HCT116 (cell line): Measurements from ENCODE around the gene FABP6. TPM values are rescaled to one million over a fixed set of nuclear protein-coding genes. Genes with fewer than 3 reads are reported as not detected.

ENCODE experiments used
- ATAC-seq: fragments of 200-7000 bp; cut with Tn5 transposase; 2 replicates; pipeline ENCODE4 v1.9.1; 2020; ENCODE audit warnings: mild to moderate bottlenecking, moderate library complexity
- BruUV-seq: library from RNA; stranded (reverse); fragments of 400-500 nt; replicated peaks from 2 replicates; lab custom pipeline; 2021; lab: Mats Ljungman, UMichigan
- CTCF ChIA-PET: fragments of 300-600 bp; sonication (Branson Sonifier 250); formaldehyde crosslinking; loops from one replicate; lab custom pipeline; 2021; ENCODE audit warnings: antibody characterized with exemption; lab: Charles Lee
- POLR2A ChIA-PET: fragments of 300-600, 350-600 bp; sonication (Branson Sonifier 250); formaldehyde crosslinking; loops from one replicate; lab custom pipeline; 2021; ENCODE audit warnings: antibody characterized with exemption; lab: Charles Lee
- RAD21 ChIA-PET, 2 experiments: fragments of 300-600 bp; sonication (Branson Sonifier 250); formaldehyde crosslinking; loops; one replicate each; lab custom pipeline; 2023; ENCODE audit warnings: low total read pairs in 2 of 2; ENCODE audit not compliant: uncharacterized antibody in 2 of 2, unreplicated experiment in 2 of 2, low non-redundant PET in 1 of 2; lab: Charles Lee
- DNase-seq: peaks from one replicate; pipeline ENCODE4 v3.0.0-alpha.2; 2010; ENCODE audit warnings: low read depth, low spot score
- H2AFZ ChIP-seq: fragments of 200-600 bp; shearing (Covaris generic), sonication (generic); 2 replicates; pipeline ENCODE4 v1.6.1; 2017; ENCODE audit warnings: low read depth, mixed run types, mixed read lengths, antibody characterized with exemption, low read length; ENCODE audit not compliant: poor library complexity, severe bottlenecking
- H3K27ac ChIP-seq: 2 replicates; pipeline ENCODE4 v1.5.1; 2012; ENCODE audit warnings: low read depth, low read length
- H3K27me3 ChIP-seq: fragments of 200-600 bp; sonication (generic); 2 replicates; pipeline ENCODE4 v1.6.1; 2016; ENCODE audit warnings: mixed run types, low read length, mixed read lengths; ENCODE audit not compliant: insufficient read depth
- H3K36me3 ChIP-seq, 2 experiments: fragments of 200-500 bp in 1 of 2; fragments of 200-600 bp in 1 of 2; sonication (Bioruptor generic) in 1 of 2; sonication (generic) in 1 of 2; 2 replicates each; pipeline versions ENCODE4 v1.5.1 to v1.6.1; 2014 to 2016; ENCODE audit warnings: low read length in 2 of 2, inconsistent platforms in 1 of 2, mixed read lengths in 1 of 2, mixed run types in 1 of 2; ENCODE audit not compliant: insufficient read depth in 2 of 2, control insufficient read depth in 1 of 2
- H3K4me1 ChIP-seq, 2 experiments: fragments of 200-600 bp in 1 of 2; sonication (generic) in 1 of 2; 2 replicates each; pipeline versions ENCODE4 v1.5.1 to v1.6.1; 2012 to 2017; ENCODE audit warnings: low read length in 2 of 2, inconsistent platforms in 1 of 2, mild to moderate bottlenecking in 1 of 2, mixed read lengths in 1 of 2, mixed run types in 1 of 2, moderate library complexity in 1 of 2; ENCODE audit not compliant: insufficient read depth in 2 of 2, control insufficient read depth in 1 of 2
- H3K4me2 ChIP-seq: fragments of 200-600 bp; sonication (generic); 2 replicates; pipeline ENCODE4 v1.6.1; 2017; ENCODE audit warnings: mixed run types, low read length, mixed read lengths
- H3K4me3 ChIP-seq, 2 experiments: fragments of 200-600 bp in 1 of 2; sonication (generic) in 1 of 2; replicated peaks in 1 of 2; 2 replicates each; pipeline ENCODE4 v1.5.1; 2011 to 2016; ENCODE audit warnings: low read length in 2 of 2, control low read depth in 1 of 2, low read depth in 1 of 2, mild to moderate bottlenecking in 1 of 2, mixed read lengths in 1 of 2, mixed run types in 1 of 2
- H3K79me2 ChIP-seq: fragments of 200-600 bp; sonication (generic); 2 replicates; pipeline ENCODE4 v1.6.1; 2017; ENCODE audit warnings: mild to moderate bottlenecking, mixed run types, low read length, moderate library complexity, mixed read lengths; ENCODE audit not compliant: insufficient read depth
- H3K9ac ChIP-seq: fragments of 200-600 bp; sonication (generic); 2 replicates; pipeline ENCODE4 v1.6.1; 2016; ENCODE audit warnings: low read length, mixed read lengths
- H3K9me2 ChIP-seq: fragments of 200-600 bp; sonication (generic), shearing (Covaris generic); 2 replicates; pipeline ENCODE4 v1.6.1; 2017; ENCODE audit warnings: mixed run types, mild to moderate bottlenecking, moderate library complexity; ENCODE audit not compliant: insufficient read depth
- H3K9me3 ChIP-seq, 2 experiments: fragments of 200-500 bp in 1 of 2; fragments of 200-600 bp in 1 of 2; sonication (Bioruptor generic) in 1 of 2; sonication (generic) in 1 of 2; 2 replicates each; pipeline ENCODE4 v1.6.1; 2014 to 2017; ENCODE audit warnings: low read length in 2 of 2, mixed read lengths in 2 of 2, inconsistent platforms in 1 of 2, low read depth in 1 of 2, mild to moderate bottlenecking in 1 of 2, mixed run types in 1 of 2, moderate library complexity in 1 of 2; ENCODE audit not compliant: control insufficient read depth in 1 of 2, insufficient read depth in 1 of 2
- H4K20me1 ChIP-seq: fragments of 200-600 bp; sonication (generic), shearing (Covaris generic); 2 replicates; pipeline ENCODE4 v1.6.1; 2017; ENCODE audit warnings: mixed run types, mild to moderate bottlenecking, moderate library complexity; ENCODE audit not compliant: insufficient read depth
- ATF3 ChIP-seq: IDR thresholded peaks from 2 replicates; pipeline ENCODE4 v1.6.1; 2012
- ELF1 ChIP-seq: IDR thresholded peaks from 2 replicates; pipeline ENCODE4 v1.6.1; 2012; ENCODE audit warnings: low read depth, borderline replicate concordance
- EZH2 ChIP-seq: fragments of 200-600 bp; sonication (generic); IDR thresholded peaks from 2 replicates; pipeline ENCODE4 v1.6.1; 2017; ENCODE audit warnings: antibody characterized with exemption, mixed run types
- EZH2phosphoT487 ChIP-seq: fragments of 200-600 bp; IDR thresholded peaks from 2 replicates; pipeline ENCODE4 v1.6.1; 2018; ENCODE audit warnings: antibody characterized with exemption, borderline replicate concordance
- FOSL1 ChIP-seq: IDR thresholded peaks from 2 replicates; pipeline ENCODE4 v1.6.1; 2012; ENCODE audit warnings: low read depth
- JUND ChIP-seq: IDR thresholded peaks from 2 replicates; pipeline ENCODE4 v1.6.1; 2012
- POLR2A ChIP-seq: IDR thresholded peaks from 2 replicates; pipeline ENCODE4 v1.7.0; 2011; ENCODE audit warnings: borderline replicate concordance; ENCODE audit not compliant: insufficient read depth, insufficient read length; ENCODE audit errors: extremely low read depth
- POLR2AphosphoS5 ChIP-seq: IDR thresholded peaks from 2 replicates; pipeline ENCODE4 v1.6.1; 2011; ENCODE audit warnings: mild to moderate bottlenecking, low read depth, low read length, moderate library complexity
- RAD21 ChIP-seq: IDR thresholded peaks from 2 replicates; pipeline ENCODE4 v1.6.1; 2012; ENCODE audit warnings: low read depth, mild to moderate bottlenecking
- SIN3A ChIP-seq: IDR thresholded peaks from 2 replicates; pipeline ENCODE4 v1.6.1; 2012; ENCODE audit warnings: low read depth
- SP1 ChIP-seq: IDR thresholded peaks from 2 replicates; pipeline ENCODE4 v1.6.1; 2012; ENCODE audit warnings: low read depth
- SRF ChIP-seq: IDR thresholded peaks from 2 replicates; pipeline ENCODE4 v1.6.1; 2012; ENCODE audit warnings: low read depth
- YY1 ChIP-seq: IDR thresholded peaks from 2 replicates; pipeline ENCODE4 v1.6.1; 2011; ENCODE audit warnings: low read length, low read depth, moderate library complexity, mild to moderate bottlenecking; ENCODE audit not compliant: insufficient replicate concordance; ENCODE audit errors: extremely low read depth
- ZBTB33 ChIP-seq: IDR thresholded peaks from 2 replicates; pipeline ENCODE4 v1.6.1; 2011; ENCODE audit warnings: mild to moderate bottlenecking, low read length, moderate library complexity; ENCODE audit not compliant: insufficient replicate concordance; ENCODE audit errors: extremely low read depth
- ZFX ChIP-seq: fragments of 450-650 bp; IDR thresholded peaks from 2 replicates; pipeline ENCODE4 v1.6.1; 2017
- ZNF274 ChIP-seq: fragments of 200-500 bp; sonication (Bioruptor generic); IDR thresholded peaks from 2 replicates; pipeline ENCODE4 v1.6.1; 2014; ENCODE audit warnings: mild to moderate bottlenecking, low read depth, low read length, inconsistent platforms
- intact Hi-C: fragments of 100-400 bp; cut with micrococcal nuclease; formaldehyde crosslinking; loops from 2 replicates; pipeline ENCODE4 v1.10.0; 2022
- total RNA-seq: library from RNA; stranded (reverse); gene quantifications from one replicate; pipeline ENCODE4 v1.2.1, GENCODE V29; 2021; ENCODE audit not compliant: unreplicated experiment
- TF ChIP-seq, protein P1 (sequence below), 3 experiments: fragments of 200-600 bp in 1 of 3; sonication (generic) in 1 of 3; IDR thresholded peaks in 2 of 3; conservative IDR thresholded peaks in 1 of 3; 2 replicates each; pipeline ENCODE4 v1.5.1; 2012 to 2017; ENCODE audit warnings: low read depth in 2 of 3, low read length in 2 of 3, antibody characterized with exemption in 1 of 3, borderline replicate concordance in 1 of 3, control low read depth in 1 of 3, mild to moderate bottlenecking in 1 of 3, mixed read lengths in 1 of 3, mixed run types in 1 of 3, moderate library complexity in 1 of 3; ENCODE audit not compliant: insufficient read depth in 1 of 3
- TF ChIP-seq, protein P2 (sequence below): IDR thresholded peaks from 2 replicates; pipeline ENCODE4 v1.6.1; 2012

Gene FABP6
- total RNA-seq, 1 experiment from 2014 or later, result 8.5 TPM

- Histone ChIP-seq H3K27me3 (no peaks in the 10 kb centered on the region), H3K79me2 (no peaks in the 10 kb centered on the region), H3K27ac (no peak overlapping the region), H3K36me3 (no peaks in the 10 kb centered on the region), H3K4me2 (no peak overlapping the region)
- POLR2A ChIA-PET, result no interaction called here
- intact Hi-C loops, result no loop called here
- RAD21 ChIA-PET, result interaction anchor here in 1 of 2 experiments (0.7 kb wide), 1 partner anchor 70 kb away, joined by 3 read pairs; no protein-coding TSS in a partner anchor
- no peak for TF ChIP-seq JUND
- no peak for TF ChIP-seq POLR2A
- TF ChIP-seq SRF, result no peak
- no peak for TF ChIP-seq FOSL1
- TF ChIP-seq EZH2, result no peak
- TF ChIP-seq, protein P1, sequence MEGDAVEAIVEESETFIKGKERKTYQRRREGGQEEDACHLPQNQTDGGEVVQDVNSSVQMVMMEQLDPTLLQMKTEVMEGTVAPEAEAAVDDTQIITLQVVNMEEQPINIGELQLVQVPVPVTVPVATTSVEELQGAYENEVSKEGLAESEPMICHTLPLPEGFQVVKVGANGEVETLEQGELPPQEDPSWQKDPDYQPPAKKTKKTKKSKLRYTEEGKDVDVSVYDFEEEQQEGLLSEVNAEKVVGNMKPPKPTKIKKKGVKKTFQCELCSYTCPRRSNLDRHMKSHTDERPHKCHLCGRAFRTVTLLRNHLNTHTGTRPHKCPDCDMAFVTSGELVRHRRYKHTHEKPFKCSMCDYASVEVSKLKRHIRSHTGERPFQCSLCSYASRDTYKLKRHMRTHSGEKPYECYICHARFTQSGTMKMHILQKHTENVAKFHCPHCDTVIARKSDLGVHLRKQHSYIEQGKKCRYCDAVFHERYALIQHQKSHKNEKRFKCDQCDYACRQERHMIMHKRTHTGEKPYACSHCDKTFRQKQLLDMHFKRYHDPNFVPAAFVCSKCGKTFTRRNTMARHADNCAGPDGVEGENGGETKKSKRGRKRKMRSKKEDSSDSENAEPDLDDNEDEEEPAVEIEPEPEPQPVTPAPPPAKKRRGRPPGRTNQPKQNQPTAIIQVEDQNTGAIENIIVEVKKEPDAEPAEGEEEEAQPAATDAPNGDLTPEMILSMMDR (IDR thresholded peaks at IDR 0.05 in 2 of 3, conservative IDR thresholded peaks at IDR 0.05 in 1 of 3; ENCODE audit: borderline replicate concordance in 1 of 3, insufficient read depth in 1 of 3, low read depth in 2 of 3, low read length in 2 of 3), result no peak
- TF ChIP-seq ZBTB33, result no peak
- TF ChIP-seq ZFX, result no peak
- no peak for TF ChIP-seq EZH2phosphoT487
- TF ChIP-seq, protein P2, sequence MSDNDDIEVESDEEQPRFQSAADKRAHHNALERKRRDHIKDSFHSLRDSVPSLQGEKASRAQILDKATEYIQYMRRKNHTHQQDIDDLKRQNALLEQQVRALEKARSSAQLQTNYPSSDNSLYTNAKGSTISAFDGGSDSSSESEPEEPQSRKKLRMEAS, result no peak
- TF ChIP-seq RAD21, result no peak
- TF ChIP-seq YY1, result no peak
- TF ChIP-seq SIN3A, result no peak
- no peak for TF ChIP-seq ZNF274
- no peak for TF ChIP-seq SP1
- no peak for TF ChIP-seq POLR2AphosphoS5
- TF ChIP-seq ELF1, result no peak
- TF ChIP-seq ATF3, result no peak
- TF ChIP-seq, all 23 proteins: peak for 0
- Histone ChIP-seq H2AFZ (no peak overlapping the region), H3K9me2 (no peaks in the 10 kb centered on the region), H4K20me1 (no peaks in the 10 kb centered on the region), H3K9me3 (no peaks in the 10 kb centered on the region; a peak in 1 of 4 replicates), H3K9ac (no peak overlapping the region), H3K4me1 (no peaks in the 10 kb centered on the region), H3K4me3 (no peak overlapping the region)
- no TSS peak for BruUV-seq
- CTCF ChIA-PET, result no interaction called here
- ATAC-seq (no peak), DNase-seq (no peak)
These were observed 40.9 kb upstream of the FABP6 start for GRCh38 chr5:160188141-160189015.
